Activated CD4-positive, alpha-beta T cell treated with anti-CD3 and anti-CD28 coated beads, Interleukin-2, amount 50 U/mL, for 48 hours (primary cell): ENCODE results near the gene NYAP1.
"Not testable (repeated sequence)": the region's sequence is repeated elsewhere in the genome, so short reads cannot be mapped to it uniquely, and the experiment has no call there.

ENCODE experiments used
- DNase-seq, 2 experiments: peaks; one replicate each; pipeline ENCODE4 v3.0.0-alpha.2; 2020

Gene NYAP1

GRCh38 chr7:100484673-100485045, 932 bp downstream of the NYAP1 start:
- no peak for DNase-seq

DNA sequence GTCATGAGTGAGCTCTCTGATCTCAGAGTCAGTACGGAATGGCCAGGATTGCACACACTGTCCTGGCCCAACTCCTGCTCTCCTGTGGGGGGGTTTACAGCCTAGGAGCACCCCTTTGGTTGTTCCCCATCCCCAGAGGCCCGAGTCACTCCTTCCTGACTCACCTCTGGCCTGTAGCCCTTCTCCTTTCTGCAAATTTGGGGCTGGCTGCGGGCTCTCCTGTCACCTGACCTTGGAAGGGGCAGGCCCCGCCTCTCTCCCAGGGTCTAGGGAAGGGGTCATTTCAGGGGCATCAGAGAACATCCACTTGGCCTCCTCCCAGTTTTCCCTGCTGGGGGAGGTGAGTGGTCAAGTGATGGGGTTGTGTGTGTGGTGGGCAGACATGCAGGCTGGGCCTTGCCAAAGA, 1.7 kb downstream of the NYAP1 start:
- no peak for DNase-seq

GRCh38 chr7:100486111-100486636, 2.4 kb downstream of the NYAP1 start:
- DNase-seq, result no peak

DNA sequence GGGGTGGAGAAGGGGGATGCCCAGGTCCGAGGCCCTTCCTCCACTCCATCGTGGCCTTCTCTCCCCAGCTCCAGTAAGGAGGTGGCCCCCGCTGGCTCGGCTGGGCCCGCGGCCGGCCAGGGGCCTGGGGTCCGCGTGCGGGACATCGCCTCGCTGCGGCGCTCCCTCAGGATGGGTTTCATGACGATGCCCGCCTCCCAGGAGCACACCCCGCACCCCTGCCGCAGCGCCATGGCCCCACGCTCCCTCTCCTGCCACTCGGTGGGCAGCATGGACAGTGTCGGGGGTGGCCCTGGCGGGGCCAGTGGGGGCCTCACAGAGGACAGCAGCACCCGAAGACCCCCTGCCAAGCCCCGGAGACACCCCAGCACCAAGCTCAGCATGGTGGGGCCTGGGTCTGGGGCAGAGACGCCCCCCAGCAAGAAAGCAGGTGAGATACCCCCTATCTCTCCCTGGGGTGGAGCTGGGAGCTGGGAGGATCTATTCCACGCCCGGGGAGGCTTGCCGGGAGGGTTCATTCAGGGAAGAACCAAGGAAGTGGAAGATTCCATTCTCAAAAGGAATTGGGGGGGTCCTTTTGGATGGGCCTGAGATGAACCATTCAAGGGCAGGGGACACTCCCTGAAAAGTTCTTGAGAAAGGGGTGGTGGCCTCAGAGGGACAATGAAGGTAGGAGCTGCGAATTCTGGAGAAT, 3.2 kb downstream of the NYAP1 start:
- no peak for DNase-seq

- no peak for DNase-seq
Observed at GRCh38 chr7:100488333-100489095, 4.8 kb downstream of the NYAP1 start.

GRCh38 chr7:100489121-100489520, 5.4 kb downstream of the NYAP1 start:
- no peak for DNase-seq

DNA sequence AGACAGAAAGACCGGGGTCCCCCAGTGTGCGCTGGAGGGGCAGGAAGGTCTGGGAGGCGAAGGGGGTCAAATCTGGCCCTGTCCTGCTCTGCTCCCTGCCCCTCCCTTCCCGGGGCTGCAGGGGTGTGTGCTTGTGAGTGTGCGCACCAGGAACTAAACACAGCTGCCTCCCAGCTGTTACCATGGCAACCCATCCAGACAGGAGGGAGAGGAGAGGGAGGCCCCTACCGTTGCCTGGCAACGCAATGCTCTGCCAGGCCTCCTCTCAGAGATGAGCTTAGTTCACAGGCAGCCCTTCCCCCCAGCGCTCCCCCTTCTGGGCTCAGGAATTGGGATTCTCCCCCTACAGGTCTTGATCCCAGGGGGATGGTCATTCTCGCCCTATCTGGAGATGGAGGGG, 6.1 kb downstream of the NYAP1 start:
- DNase-seq, result peak in 1 of 2 experiments; percentile 39

DNA sequence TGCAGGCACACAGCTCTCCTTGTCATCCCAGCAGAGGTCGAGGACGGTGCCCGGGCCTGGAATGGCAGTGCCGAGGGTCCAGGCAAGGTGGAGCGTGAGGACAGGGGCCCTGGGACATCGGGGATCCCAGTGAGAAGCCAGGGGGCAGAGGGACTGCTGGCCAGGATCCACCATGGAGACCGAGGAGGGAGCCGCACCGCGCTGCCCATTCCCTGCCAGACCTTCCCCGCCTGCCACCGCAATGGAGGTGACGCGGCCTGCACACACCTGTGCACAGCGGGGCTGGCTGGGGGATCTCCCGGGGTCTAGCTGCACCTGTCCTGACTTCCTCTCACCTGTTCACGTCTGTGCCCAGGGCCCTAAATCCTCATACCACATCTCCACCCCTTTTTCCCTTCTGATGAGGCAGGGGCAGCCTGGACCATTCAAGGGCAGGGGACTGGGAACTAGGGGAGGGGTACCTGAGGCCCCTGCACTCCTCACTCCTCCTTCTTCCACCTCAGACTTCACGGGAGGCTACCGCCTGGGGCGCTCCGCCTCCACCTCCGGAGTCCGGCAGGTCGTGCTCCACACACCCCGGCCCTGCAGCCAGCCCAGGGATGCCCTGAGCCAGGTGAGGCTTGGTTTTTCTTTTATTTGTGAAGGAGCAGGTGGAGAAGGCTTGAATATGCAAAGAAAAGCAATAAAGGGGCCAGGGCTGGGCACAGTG, 6.9 kb downstream of the NYAP1 start:
- no peak for DNase-seq

DNA sequence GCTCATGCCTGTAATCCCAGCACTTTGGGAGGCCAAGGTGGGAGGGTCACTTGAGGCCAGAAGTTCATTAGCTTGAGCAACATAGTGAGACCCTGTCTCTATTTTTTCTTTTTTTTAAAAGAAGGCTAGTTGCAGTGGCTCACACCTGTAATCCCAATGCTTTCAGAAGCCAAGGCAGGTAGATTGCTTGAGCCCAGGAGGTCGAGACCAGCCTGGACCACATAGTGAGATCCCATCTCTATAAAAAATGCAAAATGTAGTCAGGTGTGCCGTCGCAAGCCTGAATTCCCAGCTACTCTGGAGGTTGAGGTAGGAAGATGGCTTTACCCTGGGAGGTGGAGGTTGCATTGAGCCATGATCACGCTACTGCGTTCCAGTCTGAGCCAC, 7.5 kb downstream of the NYAP1 start:
- no peak for DNase-seq

GRCh38 chr7:100492738-100493475, 9.2 kb downstream of the NYAP1 start:
- no peak for DNase-seq

- DNase-seq, result peak; percentile 65 to 75
Observed at GRCh38 chr7:100493476-100494264, 9.9 kb downstream of the NYAP1 start.

GRCh38 chr7:100496509-100496908, 12.8 kb downstream of the NYAP1 start:
- no peak for DNase-seq

- DNase-seq, result not testable (repeated sequence)
Observed at GRCh38 chr7:100500743-100501142, 17.0 kb downstream of the NYAP1 start.

DNA sequence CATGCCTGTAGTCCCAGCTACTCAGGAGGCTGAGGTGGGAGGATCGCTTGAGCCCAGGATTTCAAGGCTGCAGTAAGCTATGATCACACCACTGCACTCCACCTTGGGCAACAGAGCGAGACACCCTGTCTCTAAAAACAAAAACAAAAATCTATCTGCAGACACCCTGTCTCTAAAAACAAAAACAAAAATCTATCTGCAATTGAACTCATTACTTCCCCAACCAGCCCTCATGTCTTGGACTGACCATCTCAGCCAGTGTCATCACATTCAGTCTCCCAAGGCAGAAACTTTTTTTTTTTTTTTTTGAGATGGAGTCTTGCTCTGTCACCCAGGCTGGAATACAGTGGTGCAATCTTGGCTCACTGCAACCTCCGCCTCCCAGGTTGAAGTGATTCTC, 20.3 kb downstream of the NYAP1 start:
- not testable (repeated sequence) for DNase-seq

GRCh38 chr7:100504887-100505611, 21.3 kb downstream of the NYAP1 start:
- DNase-seq, result no peak

- DNase-seq, result no peak
Observed at GRCh38 chr7:100506356-100506923, 22.7 kb downstream of the NYAP1 start.

- no peak for DNase-seq
Observed at GRCh38 chr7:100509231-100509630, 25.5 kb downstream of the NYAP1 start.

DNA sequence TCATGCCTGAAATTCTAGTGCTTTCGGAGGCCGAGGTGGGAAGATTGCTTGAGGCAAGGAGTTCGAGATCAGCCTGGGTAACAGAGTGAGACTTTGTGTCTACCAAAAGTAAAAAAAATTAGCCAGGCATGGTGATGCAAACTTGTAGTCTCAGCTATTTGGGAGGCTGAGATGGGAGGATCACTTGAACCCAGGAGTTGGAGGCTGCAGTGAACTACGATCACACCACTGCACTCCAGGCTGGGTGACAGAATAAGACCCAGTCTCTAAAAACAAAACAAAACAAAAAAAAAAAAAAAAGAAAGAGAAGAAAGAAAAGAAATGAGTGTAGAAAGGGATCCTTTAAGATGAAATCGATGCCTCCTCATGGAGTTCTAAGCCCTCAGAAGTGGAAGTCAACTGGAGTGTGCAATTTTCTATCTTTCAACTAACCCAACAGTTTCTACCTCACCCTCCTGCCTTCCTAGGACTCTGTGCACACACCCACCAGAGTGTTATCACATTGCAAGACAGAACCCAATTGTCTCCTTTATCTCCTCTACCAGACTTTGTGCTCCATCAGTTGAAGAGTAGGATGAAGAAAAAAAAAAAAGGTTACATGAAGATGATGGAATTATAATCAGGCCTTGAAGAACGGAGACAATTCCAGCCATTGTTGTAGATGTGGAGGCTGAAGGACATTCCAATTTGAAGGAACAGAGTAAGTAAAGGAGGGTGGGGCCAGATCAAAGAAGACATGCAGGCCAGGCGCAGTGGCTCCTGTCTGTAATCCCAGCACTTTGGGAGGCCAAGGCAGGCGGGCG, 26.9 kb downstream of the NYAP1 start:
- no peak for DNase-seq

DNA sequence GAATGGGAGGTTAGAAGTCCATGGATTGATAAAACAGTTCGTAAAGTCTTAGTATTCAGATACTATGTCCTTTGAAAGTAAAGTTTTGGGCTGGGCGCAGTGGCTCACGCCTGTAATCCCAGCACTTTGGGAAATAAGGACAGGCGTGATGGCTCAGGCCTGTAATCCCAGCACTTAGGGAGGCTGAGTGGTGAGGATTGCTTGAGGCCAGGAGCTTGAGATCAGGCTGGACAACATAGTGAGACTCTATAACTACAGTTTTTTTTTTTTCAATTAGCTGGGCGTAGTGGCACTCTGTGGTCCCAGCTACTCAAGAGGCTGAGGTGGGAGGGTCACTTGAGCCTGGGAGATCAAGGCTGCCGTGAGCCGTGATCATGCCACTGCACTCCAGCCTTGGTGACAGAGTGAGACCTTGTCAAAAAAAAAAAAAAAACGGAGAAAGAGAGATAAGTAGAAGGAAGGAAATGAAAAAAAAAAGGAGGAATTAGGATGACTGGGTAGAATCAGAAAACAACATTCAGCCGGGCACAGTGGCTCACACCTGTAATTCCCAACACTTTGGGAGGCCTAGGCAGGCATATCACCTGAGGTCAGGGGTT, 29.6 kb downstream of the NYAP1 start:
- no peak for DNase-seq

- DNase-seq, result no peak
Observed at GRCh38 chr7:100515072-100515532, 31.4 kb downstream of the NYAP1 start.
